Activated T-cell treated with anti-CD3 and anti-CD28 coated beads, Interleukin-2, amount 50 U/mL, for 1 hour (primary cell): ENCODE data around the gene LARP1B.
"Not testable (repeated sequence)": the region's sequence is repeated elsewhere in the genome, so short reads cannot be mapped to it uniquely, and the experiment has no call there.

Experiments
- DNase-seq: peaks from one replicate; pipeline ENCODE4 v3.0.0-alpha.2; 2020

LARP1B gene

GRCh38 chr4:128228845-128229795 lies 168.0 kb downstream of the LARP1B start:
- DNase-seq = no peak

- no peak for DNase-seq
These were observed 171.6 kb downstream of the LARP1B start for GRCh38 chr4:128232719-128233118.

GRCh38 chr4:128234836-128235235 lies 173.7 kb downstream of the LARP1B start:
- DNase-seq = no peak

GRCh38 chr4:128241019-128241418 lies 179.9 kb downstream of the LARP1B start:
- no peak for DNase-seq

GRCh38 chr4:128241425-128241913 lies 180.4 kb downstream of the LARP1B start:
- DNase-seq = no peak

GRCh38 chr4:128241981-128242380 lies 180.9 kb downstream of the LARP1B start:
- DNase-seq = no peak

GRCh38 chr4:128242601-128243000 lies 181.5 kb downstream of the LARP1B start:
- no peak for DNase-seq

- no peak for DNase-seq
These were observed 183.3 kb downstream of the LARP1B start for GRCh38 chr4:128244379-128244778.

- not testable (repeated sequence) for DNase-seq
These were observed 184.3 kb downstream of the LARP1B start for GRCh38 chr4:128245391-128245790.

- no peak for DNase-seq
These were observed 186.8 kb downstream of the LARP1B start for GRCh38 chr4:128247906-128248305.

GRCh38 chr4:128249787-128250668 lies 188.9 kb downstream of the LARP1B start:
- DNase-seq = no peak

GRCh38 chr4:128255906-128256305 lies 194.8 kb downstream of the LARP1B start:
- DNase-seq = no peak

- DNase-seq = no peak
These were observed 195.4 kb downstream of the LARP1B start for GRCh38 chr4:128256539-128256938.

GRCh38 chr4:128258166-128258565 lies 197.1 kb downstream of the LARP1B start:
- not testable (repeated sequence) for DNase-seq

- DNase-seq = not testable (repeated sequence)
These were observed 198.8 kb downstream of the LARP1B start for GRCh38 chr4:128259889-128260288.
